Islet of Langerhans (tissue), 1 donor: ENCODE results near the gene WNT3A.

Experiments
- FAIRE-seq: peaks from one replicate; lab custom pipeline; 2011; peaks lifted over from hg19 to GRCh38; lab: Jason Lieb, UNC

Gene WNT3A

GRCh38 chr1:228031276-228031995, 24.6 kb downstream of the WNT3A start:
- no peak for FAIRE-seq

GRCh38 chr1:228032041-228032440, 25.2 kb downstream of the WNT3A start:
- no peak for FAIRE-seq

DNA sequence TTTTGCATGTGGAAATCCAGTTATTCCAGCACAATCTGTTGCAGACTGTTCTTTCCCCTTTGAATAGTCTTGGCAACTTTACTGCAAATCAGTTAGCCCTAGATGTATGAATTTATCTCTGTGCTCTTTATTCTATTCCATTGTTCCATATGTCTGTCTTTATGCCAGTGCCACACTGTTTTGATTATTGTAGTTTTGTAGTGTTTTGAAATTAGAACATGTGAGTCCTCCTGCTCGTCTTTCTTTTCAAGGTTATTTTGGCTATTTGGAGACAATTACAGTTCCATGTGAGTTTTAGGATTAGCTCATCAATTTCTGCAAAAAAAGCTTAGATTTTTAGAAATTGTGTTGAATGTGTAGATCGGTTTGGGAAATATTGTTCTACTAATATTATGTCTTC, 26.6 kb downstream of the WNT3A start:
- FAIRE-seq, result no peak

GRCh38 chr1:228034954-228035837, 28.4 kb downstream of the WNT3A start:
- FAIRE-seq, result no peak

- no peak for FAIRE-seq
Measured at GRCh38 chr1:228035844-228036243, 29.0 kb downstream of the WNT3A start.

- FAIRE-seq, result no peak
Measured at GRCh38 chr1:228036701-228037231, 30.0 kb downstream of the WNT3A start.

DNA sequence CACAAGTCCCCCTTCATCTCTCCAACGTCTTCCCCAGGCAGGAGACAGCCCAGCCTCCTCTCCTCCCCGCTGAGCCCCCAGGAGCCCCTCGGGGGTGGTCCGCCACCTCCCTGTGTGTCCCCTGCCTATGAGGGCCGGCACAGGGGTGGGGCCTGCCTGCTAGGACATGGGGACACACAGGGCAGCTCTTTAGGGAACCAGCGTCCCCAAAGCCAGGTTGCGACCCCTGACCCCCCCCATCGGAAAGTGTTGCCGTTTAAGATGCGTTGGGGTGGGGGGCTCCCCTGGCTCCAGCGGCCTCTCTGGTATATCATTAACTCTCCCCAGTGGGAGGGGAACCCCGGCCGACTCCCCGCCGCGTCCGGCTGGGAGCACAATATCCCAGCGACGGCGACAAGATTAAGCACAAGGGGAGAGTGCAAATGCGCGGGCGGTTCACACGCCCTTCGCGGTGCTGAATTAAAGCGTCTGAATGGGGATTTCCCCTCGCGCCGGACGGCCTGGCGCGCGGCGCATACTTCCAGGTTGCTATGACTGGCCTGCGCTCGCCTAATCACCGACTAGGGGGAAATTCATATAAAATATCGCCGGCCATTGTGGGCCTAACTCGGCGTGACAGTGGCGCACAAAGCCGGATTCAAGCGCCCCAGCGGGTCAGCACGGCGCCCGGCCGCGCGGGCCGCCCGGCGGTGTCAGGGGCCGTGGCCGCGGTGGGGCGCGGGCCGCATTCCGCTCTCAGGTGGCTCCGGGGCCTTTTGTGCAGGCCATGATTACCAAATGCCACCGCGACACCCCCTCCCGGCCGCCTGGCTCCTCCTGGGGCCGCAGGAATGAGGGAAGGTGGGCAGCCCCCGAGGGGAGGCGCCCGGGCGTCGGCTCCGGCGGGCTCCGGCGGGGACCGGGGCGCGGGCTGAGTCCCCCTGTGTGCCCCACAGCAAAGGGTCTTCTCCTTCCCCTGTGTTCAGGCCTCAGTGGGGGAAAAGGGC, 30.9 kb downstream of the WNT3A start:
- FAIRE-seq, result no peak

DNA sequence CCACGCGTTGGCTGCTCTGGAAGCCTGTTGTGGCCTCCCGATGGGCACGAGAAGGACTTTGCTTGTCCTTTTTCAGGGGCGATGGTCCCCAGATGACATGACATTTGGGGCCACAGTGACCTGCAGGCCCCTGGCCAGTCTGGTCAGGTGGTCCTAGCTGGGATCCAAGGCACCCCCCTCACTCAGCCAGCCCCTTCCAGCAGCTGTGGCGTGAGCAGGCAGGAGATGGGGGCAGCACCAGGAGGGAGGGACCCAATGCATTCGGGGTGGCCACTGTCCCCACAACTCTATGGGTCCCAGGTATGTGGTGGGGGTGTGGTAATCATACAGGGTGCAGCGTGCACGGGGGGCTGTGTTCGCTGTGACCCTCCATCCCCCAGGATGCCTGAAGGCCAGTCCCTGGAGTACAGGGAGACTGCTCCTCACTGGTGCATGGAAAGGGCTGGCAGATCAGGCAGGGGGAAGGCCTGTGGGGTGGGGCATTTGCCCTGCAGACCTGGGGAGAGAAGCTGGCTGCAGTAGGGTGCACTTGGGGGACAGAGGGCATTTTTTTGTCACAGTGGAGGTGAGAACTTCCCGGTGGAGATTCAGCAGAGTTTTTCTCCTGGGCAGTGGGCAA, 31.7 kb downstream of the WNT3A start:
- no peak for FAIRE-seq

GRCh38 chr1:228039006-228039903, 32.5 kb downstream of the WNT3A start:
- FAIRE-seq, result no peak

DNA sequence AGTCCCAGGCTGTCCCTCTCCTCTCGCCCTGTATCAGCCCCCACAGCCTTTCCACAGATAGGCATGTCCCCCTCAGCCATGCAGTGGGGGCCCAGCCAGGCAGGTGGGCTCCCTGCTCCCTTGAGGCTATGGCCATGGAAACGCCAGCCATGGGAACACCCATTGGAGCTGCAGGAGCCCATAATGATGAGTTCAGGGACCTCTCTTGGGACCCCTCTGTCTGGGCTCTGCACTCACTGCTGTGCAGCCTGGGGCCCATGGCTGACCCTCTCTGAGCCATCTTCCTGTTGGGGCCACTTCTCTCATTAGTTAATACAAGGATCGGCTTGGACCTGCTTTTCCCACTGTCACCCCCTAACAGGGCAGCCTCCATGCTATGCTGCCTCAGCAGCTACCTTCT, 33.2 kb downstream of the WNT3A start:
- no peak for FAIRE-seq

GRCh38 chr1:228041316-228041715, 34.5 kb downstream of the WNT3A start:
- FAIRE-seq, result no peak

DNA sequence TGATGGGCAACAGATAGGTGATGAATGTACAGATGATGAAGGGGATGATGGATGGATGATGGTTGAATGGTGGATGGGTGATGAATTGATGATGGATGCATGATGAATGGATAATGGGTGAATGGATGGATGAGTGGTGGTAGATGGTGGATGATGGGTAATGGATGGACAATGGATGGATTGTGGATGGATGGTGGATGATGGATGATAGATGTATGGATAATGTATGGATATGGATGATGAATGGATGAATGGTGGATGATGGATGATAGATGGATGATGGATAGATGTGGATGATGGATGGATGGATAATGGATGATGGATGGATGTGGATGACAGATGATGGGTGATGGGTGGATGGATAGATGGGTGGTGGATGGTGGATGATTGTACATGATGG, 35.7 kb downstream of the WNT3A start:
- no peak for FAIRE-seq

DNA sequence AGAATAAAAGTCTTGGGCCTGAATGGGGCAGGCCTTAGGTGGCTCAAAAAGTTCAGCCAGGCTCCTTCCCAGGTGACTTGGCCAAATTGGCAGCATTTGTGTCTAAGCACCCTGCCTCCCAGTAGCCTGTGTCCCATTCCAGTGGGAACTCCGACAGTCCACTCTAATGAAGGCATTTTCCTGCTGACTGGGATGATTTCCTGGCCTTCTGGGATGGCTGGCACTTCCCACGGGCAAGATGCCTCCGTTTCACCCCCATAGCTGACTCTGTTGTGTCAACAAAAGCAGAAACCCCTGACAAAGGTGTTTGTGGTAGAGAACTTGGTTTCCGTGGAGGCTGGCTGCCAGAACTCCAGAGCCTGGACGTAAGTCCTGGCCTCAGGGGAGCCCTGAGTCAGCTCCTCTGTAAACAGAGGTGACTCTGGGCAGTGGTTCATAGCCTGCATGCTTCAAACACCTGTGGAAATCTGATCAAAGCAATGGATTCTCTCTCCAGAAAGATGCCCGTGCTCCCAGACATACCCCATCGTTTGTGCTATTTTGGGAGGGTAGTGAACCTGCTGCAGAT, 36.6 kb downstream of the WNT3A start:
- FAIRE-seq, result no peak

DNA sequence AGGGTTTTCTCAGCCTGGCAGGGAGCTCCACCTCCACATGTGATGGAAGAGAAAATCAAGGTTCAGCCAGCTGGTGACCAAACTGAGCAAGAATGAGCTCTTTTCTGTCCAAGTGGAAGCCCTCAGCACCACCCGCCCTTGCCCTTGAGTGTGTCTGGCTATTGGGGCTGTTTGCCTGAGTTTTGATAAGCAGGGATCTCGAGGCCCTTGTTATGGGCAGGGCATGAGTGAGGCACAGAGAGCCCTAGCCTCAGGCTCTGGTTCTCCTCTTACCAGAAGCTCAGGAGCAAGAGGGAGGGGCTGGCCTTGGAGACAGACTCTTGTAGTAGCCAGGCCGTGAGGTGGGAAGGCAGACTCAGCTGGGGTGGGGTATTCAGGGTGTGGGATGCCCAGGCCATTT, 38.2 kb downstream of the WNT3A start:
- FAIRE-seq, result no peak

DNA sequence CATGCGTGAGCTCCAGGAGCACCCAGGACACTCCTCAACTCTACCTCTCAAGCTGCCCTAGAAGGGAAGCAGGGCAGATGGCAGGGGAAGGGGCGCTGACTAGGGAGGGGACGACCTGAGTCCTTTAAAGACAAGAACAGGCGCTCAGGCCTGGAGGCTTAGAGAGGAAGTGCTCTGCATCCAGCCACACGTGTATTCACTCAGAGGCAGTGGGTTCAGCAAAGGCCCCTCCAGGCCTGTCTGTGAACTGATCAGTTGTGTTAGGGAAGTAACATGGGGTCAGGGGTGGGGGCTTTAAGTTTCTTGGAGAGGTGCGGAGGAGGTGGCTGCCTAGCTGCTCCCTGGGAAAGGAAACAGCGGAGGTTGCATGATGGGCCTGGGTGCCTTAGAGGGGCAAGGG, 38.6 kb downstream of the WNT3A start:
- FAIRE-seq, result no peak

DNA sequence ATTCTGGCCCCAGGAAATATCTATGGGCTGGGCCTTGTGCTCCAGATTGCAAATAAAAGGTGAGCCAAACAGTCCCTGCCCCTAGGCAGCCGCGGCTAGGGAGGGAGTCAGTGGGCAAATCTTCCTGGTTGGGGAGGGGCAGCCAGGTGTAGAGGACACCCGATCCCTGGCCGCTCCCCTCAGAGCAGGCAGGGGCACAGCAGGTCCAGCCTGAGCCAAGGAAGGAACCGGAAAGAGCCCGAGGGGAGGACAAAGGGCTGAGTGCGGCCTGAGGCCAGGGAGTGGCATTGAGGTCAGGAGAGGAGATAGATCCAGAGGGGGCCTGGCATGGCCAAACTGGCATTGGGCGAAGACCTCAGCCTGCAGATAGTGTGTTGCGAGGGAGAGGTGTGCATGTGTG, 39.1 kb downstream of the WNT3A start:
- no peak for FAIRE-seq

- no peak for FAIRE-seq
Measured at GRCh38 chr1:228046421-228047182, 39.8 kb downstream of the WNT3A start.

DNA sequence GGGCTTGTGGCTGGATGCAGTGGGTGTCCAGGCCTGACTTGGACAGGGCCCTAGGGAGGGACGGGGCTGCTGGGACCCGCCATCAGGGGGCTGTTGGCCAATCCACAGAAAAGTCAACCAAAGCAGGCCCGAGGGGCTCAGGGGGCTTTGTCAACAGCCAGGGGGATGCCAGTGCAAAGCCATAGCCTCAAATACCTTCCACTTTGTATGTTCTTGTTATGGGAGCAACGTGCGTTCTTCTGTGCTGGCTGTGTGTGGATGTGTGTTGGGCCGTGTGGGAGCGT, 40.3 kb downstream of the WNT3A start:
- no peak for FAIRE-seq

DNA sequence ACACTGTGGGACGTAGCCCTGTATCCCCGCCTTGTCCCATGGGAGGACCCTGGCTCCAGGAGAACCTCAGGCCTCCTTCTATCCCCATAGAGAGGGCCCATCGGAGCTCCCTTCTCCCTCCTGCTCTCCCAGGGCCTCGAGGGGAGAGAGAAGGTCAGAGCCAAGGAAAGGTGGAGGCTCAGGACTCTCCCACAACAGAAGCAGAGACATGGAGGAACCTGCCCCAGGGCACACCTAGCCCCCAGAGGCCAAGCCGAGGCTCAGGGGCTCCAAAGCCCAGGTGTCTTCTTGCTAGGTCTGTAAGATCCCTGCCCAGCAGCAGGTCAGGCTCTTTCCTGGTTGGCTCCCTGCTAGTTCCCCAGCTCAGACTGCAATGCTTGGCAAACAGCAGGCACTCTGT, 41.3 kb downstream of the WNT3A start:
- FAIRE-seq, result no peak
